Measurements from ENCODE around the gene ROR2. TPM values are rescaled to one million over a fixed set of nuclear protein-coding genes. Genes with fewer than 3 reads are reported as not detected.

The ROR2 gene
- total and polyA plus RNA-seq, 2 of the 8 experiments (the other 6 are each of a cell fraction or from before 2014, with no cell fraction given): 2.7 to 4.3 TPM

- TF ChIP-seq, protein P1, sequence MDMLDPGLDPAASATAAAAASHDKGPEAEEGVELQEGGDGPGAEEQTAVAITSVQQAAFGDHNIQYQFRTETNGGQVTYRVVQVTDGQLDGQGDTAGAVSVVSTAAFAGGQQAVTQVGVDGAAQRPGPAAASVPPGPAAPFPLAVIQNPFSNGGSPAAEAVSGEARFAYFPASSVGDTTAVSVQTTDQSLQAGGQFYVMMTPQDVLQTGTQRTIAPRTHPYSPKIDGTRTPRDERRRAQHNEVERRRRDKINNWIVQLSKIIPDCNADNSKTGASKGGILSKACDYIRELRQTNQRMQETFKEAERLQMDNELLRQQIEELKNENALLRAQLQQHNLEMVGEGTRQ (IDR thresholded peaks at IDR 0.05; ENCODE audit: low read length): no peak
These were observed 223.5 kb downstream of the ROR2 start (continued) for GRCh38 chr9:91726406-91727100.

Data from H1 (cell line).